SK-N-SH (cell line): ENCODE data around the gene VOPP1. TPM values are rescaled to one million over a fixed set of nuclear protein-coding genes. Genes with fewer than 3 reads are reported as not detected.

Experiments used
- CTCF ChIA-PET: fragments of 300-600, 350-600 bp; formaldehyde crosslinking; extraction: SDS; loops from one replicate; lab custom pipeline; 2021; lab: Yijun Ruan, JAX
- POLR2A ChIA-PET: fragments of 350-600 bp; sonication (Branson Sonifier 250); formaldehyde crosslinking; extraction: SDS; loops from one replicate; lab custom pipeline; 2020; ENCODE audit warnings: antibody characterized with exemption, inconsistent platforms; lab: Yijun Ruan, JAX
- DNase-seq: peaks from one replicate; pipeline ENCODE4 v3.0.0; 2012
- H2AFZ ChIP-seq: fragments of 200-600 bp; sonication (generic); 2 replicates; pipeline ENCODE4 v1.8.1; 2016; ENCODE audit warnings: antibody characterized with exemption, mild to moderate bottlenecking, low read depth
- H3F3A ChIP-seq: fragments of 200-600 bp; sonication (generic); replicated peaks from 2 replicates; pipeline ENCODE3; 2016; ENCODE audit warnings: antibody characterized with exemption, mild to moderate bottlenecking; ENCODE audit not compliant: insufficient read depth
- H3K27ac ChIP-seq, 2 experiments: fragments of 200-500 bp in 1 of 2; fragments of 200-600 bp in 1 of 2; sonication (Bioruptor generic) in 1 of 2; sonication (generic), shearing (Covaris generic) in 1 of 2; 2 replicates each; pipeline versions ENCODE4 v1.5.1 to v1.6.1; 2014 to 2016; ENCODE audit warnings: low read depth in 2 of 2, inconsistent platforms in 1 of 2, low read length in 1 of 2, mild to moderate bottlenecking in 1 of 2, mixed read lengths in 1 of 2
- H3K27me3 ChIP-seq: fragments of 200-600 bp; sonication (generic), shearing (Covaris generic); 2 replicates; pipeline ENCODE4 v1.6.1; 2016; ENCODE audit warnings: mixed run types; ENCODE audit not compliant: insufficient read depth
- H3K36me3 ChIP-seq, 2 experiments: fragments of 200-500 bp in 1 of 2; fragments of 200-600 bp in 1 of 2; sonication (Bioruptor generic) in 1 of 2; sonication (generic) in 1 of 2; replicated peaks in 1 of 2; 2 replicates each; pipeline versions ENCODE3 to v1.5.1; 2014 to 2016; ENCODE audit warnings: low read length in 1 of 2, mild to moderate bottlenecking in 1 of 2; ENCODE audit not compliant: insufficient read depth in 2 of 2, control insufficient read depth in 1 of 2
- H3K4me1 ChIP-seq, 2 experiments: fragments of 200-500 bp in 1 of 2; fragments of 200-600 bp in 1 of 2; sonication (Bioruptor generic) in 1 of 2; sonication (generic), shearing (Covaris generic) in 1 of 2; 2 replicates each; pipeline versions ENCODE4 v1.5.1 to v1.6.1; 2014 to 2016; ENCODE audit warnings: low read depth in 1 of 2, low read length in 1 of 2, mixed run types in 1 of 2; ENCODE audit not compliant: insufficient read depth in 2 of 2, control insufficient read depth in 1 of 2
- H3K4me2 ChIP-seq: fragments of 200-600 bp; sonication (generic), shearing (Covaris generic); 2 replicates; pipeline ENCODE4 v1.6.1; 2017; ENCODE audit warnings: mixed run types
- H3K4me3 ChIP-seq, 2 experiments: fragments of 200-500 bp in 1 of 2; fragments of 200-600 bp in 1 of 2; sonication (Bioruptor generic) in 1 of 2; sonication (generic), shearing (Covaris generic) in 1 of 2; 2 replicates each; pipeline versions ENCODE4 v1.5.1 to v1.8.1; 2014 to 2016; ENCODE audit warnings: low read depth in 2 of 2, inconsistent platforms in 1 of 2, low read length in 1 of 2, mild to moderate bottlenecking in 1 of 2, mixed read lengths in 1 of 2, moderate library complexity in 1 of 2
- H3K79me2 ChIP-seq: fragments of 200-600 bp; sonication (generic); 2 replicates; pipeline ENCODE4 v1.8.1; 2017; ENCODE audit warnings: mild to moderate bottlenecking; ENCODE audit not compliant: insufficient read depth
- H3K9ac ChIP-seq: fragments of 200-600 bp; sonication (generic); 2 replicates; pipeline ENCODE4 v1.6.1; 2017; ENCODE audit warnings: mixed run types
- H3K9me2 ChIP-seq: fragments of 200-600 bp; sonication (generic); 2 replicates; pipeline ENCODE4 v1.6.1; 2017; ENCODE audit warnings: mixed run types
- H3K9me3 ChIP-seq: fragments of 200-600 bp; sonication (generic); 2 replicates; pipeline ENCODE4 v1.6.1; 2017; ENCODE audit warnings: mixed run types, mild to moderate bottlenecking, moderate library complexity
- H4K20me1 ChIP-seq: fragments of 200-600 bp; sonication (generic); 2 replicates; pipeline ENCODE4 v1.6.1; 2017; ENCODE audit warnings: mild to moderate bottlenecking, mixed run types; ENCODE audit not compliant: insufficient read depth
- CHD2 ChIP-seq: fragments of 150-350 bp; IDR thresholded peaks from 2 replicates; pipeline ENCODE4 v1.6.1; 2018; ENCODE audit warnings: low read length; ENCODE audit not compliant: partially characterized antibody
- CTCF ChIP-seq: fragments of 200-600 bp; sonication (generic); IDR thresholded peaks from 2 replicates; pipeline ENCODE4 v1.6.1; 2017; ENCODE audit warnings: antibody characterized with exemption, mild to moderate bottlenecking, moderate library complexity
- EZH2phosphoT487 ChIP-seq: fragments of 200-600 bp; sonication (generic); IDR thresholded peaks from 2 replicates; pipeline ENCODE4 v1.6.1; 2017; ENCODE audit warnings: low read depth, mixed run types, mild to moderate bottlenecking, antibody characterized with exemption, moderate library complexity, borderline replicate concordance
- FOSL2 ChIP-seq: IDR thresholded peaks from 2 replicates; pipeline ENCODE4 v1.4.0; 2012; ENCODE audit warnings: low read depth, mild to moderate bottlenecking, moderate library complexity, borderline replicate concordance
- FOXJ3 ChIP-seq: sonication (generic); formaldehyde crosslinking; IDR thresholded peaks from 2 replicates; pipeline ENCODE4 v1.5.1; 2020; ENCODE audit warnings: mild to moderate bottlenecking, missing genetic modification reagents
- FOXM1 ChIP-seq: IDR thresholded peaks from 2 replicates; pipeline ENCODE4 v1.4.0; 2012; ENCODE audit warnings: low read depth, mild to moderate bottlenecking
- GABPA ChIP-seq: IDR thresholded peaks from 2 replicates; pipeline ENCODE4 v1.4.0; 2012; ENCODE audit warnings: low read depth, mild to moderate bottlenecking
- GATA2 ChIP-seq: sonication (generic); formaldehyde crosslinking; IDR thresholded peaks from 2 replicates; pipeline ENCODE4 v1.5.0; 2020; ENCODE audit warnings: mild to moderate bottlenecking, missing genetic modification reagents
- PBX3 ChIP-seq: IDR thresholded peaks from 2 replicates; pipeline ENCODE4; 2012
- RAD21 ChIP-seq: IDR thresholded peaks from 2 replicates; pipeline ENCODE4 v1.6.1; 2012; ENCODE audit warnings: mild to moderate bottlenecking, low read length
- RFX5 ChIP-seq: IDR thresholded peaks from 2 replicates; pipeline ENCODE4 v1.6.1; 2012; ENCODE audit warnings: mild to moderate bottlenecking, improper control_type of control experiment, low read length
- RXRA ChIP-seq: IDR thresholded peaks from 2 replicates; pipeline ENCODE4 v1.4.0; 2012; ENCODE audit warnings: low read depth, mild to moderate bottlenecking, borderline replicate concordance
- SIN3A ChIP-seq: IDR thresholded peaks from 2 replicates; pipeline ENCODE4 v1.6.1; 2012; ENCODE audit warnings: low read depth, mild to moderate bottlenecking, low read length, moderate library complexity, borderline replicate concordance
- TAF1 ChIP-seq: IDR thresholded peaks from 2 replicates; pipeline ENCODE4 v1.6.1; 2012; ENCODE audit warnings: low read depth, mild to moderate bottlenecking, low read length, moderate library complexity, borderline replicate concordance
- TCF12 ChIP-seq: IDR thresholded peaks from 2 replicates; pipeline ENCODE4 v1.4.0; 2012
- YY1 ChIP-seq: IDR thresholded peaks from 2 replicates; pipeline ENCODE4 v1.4.0; 2012; ENCODE audit warnings: low read depth, mild to moderate bottlenecking
- WGBS: methylation state at CpG from one replicate; pipeline ENCODE4 v1.1.6; 2017; ENCODE audit warnings: low lambda C conversion rate; 5-methylcytosine and 5-hydroxymethylcytosine counted together
- polyA plus RNA-seq, 3 experiments: library from polyadenylated mRNA; depleted of rRNA; stranded (reverse); fragments of >200 nt; gene quantifications; 2 replicates each; pipeline ENCODE4 v1.2.3, GENCODE V29; 2012
- TF ChIP-seq, protein P1 (sequence below): fragments of 150-350 bp; IDR thresholded peaks from 2 replicates; pipeline ENCODE4 v1.6.1; 2016; ENCODE audit warnings: mild to moderate bottlenecking, low read depth, low read length

The VOPP1 gene
- polyA plus RNA-seq, 1 of the 3 experiments (the other 2 are of a cell fraction) = 69.5 TPM

DNA sequence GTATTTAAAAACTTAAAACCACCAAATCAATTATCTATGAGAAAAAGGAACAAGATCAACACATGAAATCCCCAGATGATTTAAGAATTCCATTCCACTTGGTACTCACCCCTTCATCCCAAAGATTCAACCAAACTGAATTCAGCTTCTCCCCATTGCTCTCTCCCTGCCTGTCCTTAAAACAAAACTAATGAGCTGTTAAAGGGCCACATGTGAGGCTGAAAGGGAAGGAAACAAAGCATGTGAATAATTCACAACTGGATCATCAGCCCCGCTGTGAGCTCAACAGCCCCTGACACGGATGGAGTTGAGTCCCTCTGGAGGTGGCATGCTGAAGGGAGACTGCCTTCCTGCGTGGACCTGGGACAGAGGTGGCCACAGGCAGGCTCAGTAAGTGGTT lies 32.9 kb downstream of the VOPP1 start:
- Histone ChIP-seq H4K20me1 (peaks cover 86% of the 10 kb centered on the region), H3K9me2 (no peaks in the 10 kb centered on the region), H3K36me3 (peaks cover 0 to 10% of the 10 kb centered on the region in 2 experiments), H3K79me2 (peaks cover 100% of the 10 kb centered on the region), H3F3A (peaks cover 16% of the 10 kb centered on the region), H3K4me1 (peaks cover 9 to 25% of the 10 kb centered on the region in 2 experiments; a peak in 3 of 4 replicates), H3K4me2 (no peak overlapping the region), H3K27me3 (no peaks in the 10 kb centered on the region), H3K27ac (peak overlapping the region in 1 of 2 experiments; percentile 11; a peak in 1 of 4 replicates), H3K9me3 (no peaks in the 10 kb centered on the region), H2AFZ (no peak overlapping the region), H3K9ac (no peak overlapping the region), H3K4me3 (no peak overlapping the region)
- DNase-seq = no peak
- ChIA-PET POLR2A (no interaction called here), CTCF (interaction anchor here (0.9 kb wide), 1 partner anchor 13 kb away, joined by 3 read pairs; no protein-coding TSS in a partner anchor)
- TF ChIP-seq GABPA (no peak), CTCF (no peak), RXRA (no peak), TCF12 (no peak), RFX5 (no peak), GATA2 (CRISPR knock-in tag) (no peak), YY1 (no peak), CHD2 (no peak), EZH2phosphoT487 (no peak), FOXM1 (no peak), SIN3A (no peak), FOXJ3 (CRISPR knock-in tag) (no peak), TAF1 (no peak), RAD21 (no peak), FOSL2 (no peak), PBX3 (no peak)
- TF ChIP-seq, protein P1, sequence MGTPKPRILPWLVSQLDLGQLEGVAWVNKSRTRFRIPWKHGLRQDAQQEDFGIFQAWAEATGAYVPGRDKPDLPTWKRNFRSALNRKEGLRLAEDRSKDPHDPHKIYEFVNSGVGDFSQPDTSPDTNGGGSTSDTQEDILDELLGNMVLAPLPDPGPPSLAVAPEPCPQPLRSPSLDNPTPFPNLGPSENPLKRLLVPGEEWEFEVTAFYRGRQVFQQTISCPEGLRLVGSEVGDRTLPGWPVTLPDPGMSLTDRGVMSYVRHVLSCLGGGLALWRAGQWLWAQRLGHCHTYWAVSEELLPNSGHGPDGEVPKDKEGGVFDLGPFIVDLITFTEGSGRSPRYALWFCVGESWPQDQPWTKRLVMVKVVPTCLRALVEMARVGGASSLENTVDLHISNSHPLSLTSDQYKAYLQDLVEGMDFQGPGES = no peak
- 91% methylated on average over 3 of the region's 3 CpGs for WGBS
